K562 (cell line): ENCODE measurements around the gene AMOTL1. TPM values are rescaled to one million over a fixed set of nuclear protein-coding genes. Genes with fewer than 3 reads are reported as not detected.

Experiments used
- ATAC-seq: fragments of 200-7000 bp; cut with Tn5 transposase; 3 replicates; pipeline ENCODE4 v1.9.1; 2020; ENCODE audit warnings: moderate library complexity
- BruUV-seq: library from RNA; stranded (reverse); fragments of 400-500 nt; replicated peaks from 2 replicates; lab custom pipeline; 2021; lab: Mats Ljungman, UMichigan
- CTCF ChIA-PET: fragments of 300-600 bp; formaldehyde crosslinking; extraction: SDS; loops from one replicate; lab custom pipeline; 2021; ENCODE audit warnings: low intra/inter-chr PET ratio; lab: Yijun Ruan, JAX
- POLR2A ChIA-PET: fragments of 300-600, 350-650 bp; sonication (Branson Sonifier 250); formaldehyde crosslinking; extraction: SDS; loops from one replicate; lab custom pipeline; 2021; ENCODE audit warnings: antibody characterized with exemption, inconsistent platforms; lab: Yijun Ruan, JAX
- DNase-seq, 4 experiments: peaks; one replicate each; pipeline versions ENCODE4 v3.0.0 to v3.0.0-alpha.2; 2011 to 2018; ENCODE audit warnings: low spot score in 3 of 4, mixed read lengths in 3 of 4; ENCODE audit errors: extremely low read depth in 1 of 4
- FAIRE-seq: peaks from 2 replicates; lab custom pipeline; 2011; peaks lifted over from hg19 to GRCh38; lab: Jason Lieb, UNC
- H2AFZ ChIP-seq: 2 replicates; pipeline ENCODE4 v1.6.0; 2011; ENCODE audit warnings: low read depth, low read length, control low read depth, inconsistent platforms
- H3K27ac ChIP-seq: fragments of 200-600 bp; 3 replicates; pipeline ENCODE4 v1.8.0; 2011; ENCODE audit warnings: low read depth, mild to moderate bottlenecking, control low read depth, inconsistent platforms, low read length, moderate library complexity, mixed read lengths; ENCODE audit errors: extremely low read depth
- H3K27me3 ChIP-seq, 2 experiments: fragments of 300-600 bp in 1 of 2; 2 replicates in 1 of 2; 3 replicates in 1 of 2; pipeline versions ENCODE4 v1.6.0 to v1.8.0; 2011; ENCODE audit warnings: inconsistent platforms in 2 of 2, low read length in 2 of 2, mild to moderate bottlenecking in 1 of 2, mixed read lengths in 1 of 2, moderate library complexity in 1 of 2; ENCODE audit not compliant: control insufficient read depth in 2 of 2, insufficient read depth in 2 of 2
- H3K36me3 ChIP-seq: fragments of 300-600 bp; 3 replicates; pipeline ENCODE4 v1.8.0; 2011; ENCODE audit warnings: mild to moderate bottlenecking, low read length, inconsistent platforms; ENCODE audit not compliant: control insufficient read depth, insufficient read depth
- H3K4me1 ChIP-seq, 2 experiments: fragments of 200-600 bp in 1 of 2; replicated peaks in 1 of 2; 2 replicates in 1 of 2; 3 replicates in 1 of 2; pipeline versions ENCODE4 v1.5.1 to v1.8.0; 2011; ENCODE audit warnings: inconsistent platforms in 2 of 2, low read length in 2 of 2, mild to moderate bottlenecking in 1 of 2, mixed read lengths in 1 of 2, moderate library complexity in 1 of 2; ENCODE audit not compliant: control insufficient read depth in 2 of 2, insufficient read depth in 2 of 2
- H3K4me2 ChIP-seq: 2 replicates; pipeline ENCODE4 v1.6.1; 2011; ENCODE audit warnings: low read length, control low read depth, inconsistent platforms, mixed read lengths; ENCODE audit not compliant: insufficient read depth
- H3K4me3 ChIP-seq: fragments of 200-600 bp; sonication (generic), shearing (Covaris generic); 2 replicates; pipeline ENCODE4 v1.5.1; 2016; ENCODE audit warnings: control low read depth, inconsistent platforms
- H3K79me2 ChIP-seq: fragments of 200-600 bp; 3 replicates; pipeline ENCODE4 v1.8.0; 2011; ENCODE audit warnings: low read length, inconsistent platforms; ENCODE audit not compliant: control insufficient read depth, insufficient read depth
- H3K9ac ChIP-seq, 2 experiments: 2 replicates each; pipeline versions ENCODE4 v1.6.0 to v1.6.1; 2011; ENCODE audit warnings: low read depth in 2 of 2, low read length in 2 of 2, control low read depth in 1 of 2, inconsistent platforms in 1 of 2, mild to moderate bottlenecking in 1 of 2, mixed read lengths in 1 of 2; ENCODE audit not compliant: insufficient read depth in 1 of 2
- H3K9me1 ChIP-seq: one replicate; pipeline ENCODE4 v1.6.0; 2011; ENCODE audit warnings: inconsistent platforms, mild to moderate bottlenecking, low read length, moderate library complexity; ENCODE audit not compliant: control insufficient read depth, insufficient read depth
- H3K9me3 ChIP-seq: replicated peaks from 2 replicates; pipeline ENCODE4 v1.5.1; 2011; ENCODE audit warnings: low read depth, low read length, inconsistent platforms; ENCODE audit not compliant: control insufficient read depth, insufficient read depth
- H4K20me1 ChIP-seq: replicated peaks from 2 replicates; pipeline ENCODE4 v1.6.1; 2011; ENCODE audit warnings: low read length, inconsistent platforms, mixed read lengths; ENCODE audit not compliant: control insufficient read depth, insufficient read depth
- BHLHE40 ChIP-seq: IDR thresholded peaks from 2 replicates; pipeline ENCODE4 v1.6.1; 2011; ENCODE audit warnings: low read length, improper control_type of control experiment
- BRD9 ChIP-seq: fragments of 450-650 bp; IDR thresholded peaks from 2 replicates; pipeline ENCODE4 v1.6.1; 2018; ENCODE audit warnings: low read depth; ENCODE audit not compliant: partially characterized antibody
- BRF1 ChIP-seq: IDR thresholded peaks from 3 replicates; pipeline ENCODE4 v1.6.1; 2011; ENCODE audit warnings: borderline replicate concordance, mild to moderate bottlenecking; ENCODE audit not compliant: insufficient read length; ENCODE audit errors: extremely low read depth
- COPS2 ChIP-seq: fragments of 450-650 bp; conservative IDR thresholded peaks from 2 replicates; pipeline ENCODE4 v1.6.1; 2016; ENCODE audit warnings: mild to moderate bottlenecking, moderate library complexity
- HNRNPLL ChIP-seq: fragments of 200-400 bp; formaldehyde crosslinking; IDR thresholded peaks from 2 replicates; pipeline ENCODE4 v1.6.1; 2017; ENCODE audit warnings: low read length, low read depth, mild to moderate bottlenecking; ENCODE audit not compliant: poor library complexity, severe bottlenecking
- HOXB6 ChIP-seq: fragments of 250-450 bp; sonication (Bioruptor Pico); IDR thresholded peaks from 2 replicates; pipeline ENCODE4 v1.5.1; 2022; ENCODE audit warnings: mild to moderate bottlenecking, borderline replicate concordance
- JUND ChIP-seq, 2 experiments: IDR thresholded peaks; 2 replicates in 1 of 2; 3 replicates in 1 of 2; pipeline ENCODE4 v1.6.1; 2011; ENCODE audit warnings: borderline replicate concordance in 2 of 2, low read depth in 2 of 2, low read length in 2 of 2, improper control_type of control experiment in 1 of 2, missing biosample characterization in 1 of 2, missing genetic modification characterization in 1 of 2, missing genetic modification reagents in 1 of 2
- KHSRP ChIP-seq: fragments of 450-650 bp; IDR thresholded peaks from 2 replicates; pipeline ENCODE4 v1.6.1; 2017
- KLF16 ChIP-seq: IDR thresholded peaks from 2 replicates; pipeline ENCODE4 v1.6.1; 2016; ENCODE audit warnings: antibody characterized with exemption
- NRF1 ChIP-seq, 2 experiments: fragments of 450-650 bp; IDR thresholded peaks in 1 of 2; conservative IDR thresholded peaks in 1 of 2; 2 replicates each; pipeline ENCODE4 v1.6.1; 2014; ENCODE audit warnings: mild to moderate bottlenecking in 2 of 2
- PML ChIP-seq: IDR thresholded peaks from 2 replicates; pipeline ENCODE4 v1.6.1; 2012; ENCODE audit warnings: low read length, inconsistent platforms
- RFX7 ChIP-seq: fragments of 250-450 bp; sonication (Bioruptor Pico); IDR thresholded peaks from 2 replicates; pipeline ENCODE4 v1.5.1; 2021; ENCODE audit warnings: mild to moderate bottlenecking
- SIN3A ChIP-seq, 2 experiments: fragments of 150-350 bp in 1 of 2; IDR thresholded peaks; 2 replicates each; pipeline ENCODE4 v1.6.1; 2011 to 2016; ENCODE audit warnings: borderline replicate concordance in 2 of 2, low read depth in 2 of 2, low read length in 2 of 2, mild to moderate bottlenecking in 2 of 2, moderate library complexity in 2 of 2; ENCODE audit not compliant: control insufficient read depth in 1 of 2
- TAF1 ChIP-seq: IDR thresholded peaks from 2 replicates; pipeline ENCODE4 v1.6.1; 2011; ENCODE audit warnings: mild to moderate bottlenecking, low read length, moderate library complexity; ENCODE audit not compliant: insufficient read depth, control insufficient read depth, severe bottlenecking; ENCODE audit errors: extremely low read depth
- XRCC3 ChIP-seq: fragments of 450-650 bp; IDR thresholded peaks from 2 replicates; pipeline ENCODE4 v1.6.1; 2017; ENCODE audit warnings: mild to moderate bottlenecking, moderate library complexity
- ZBTB8A ChIP-seq: fragments of 450-650 bp; IDR thresholded peaks from 2 replicates; pipeline ENCODE4 v1.6.1; 2018; ENCODE audit warnings: mild to moderate bottlenecking, moderate library complexity; ENCODE audit not compliant: partially characterized antibody
- ZNF143 ChIP-seq: sonication (generic); formaldehyde crosslinking; IDR thresholded peaks from 2 replicates; pipeline ENCODE4 v1.9.0; 2022; ENCODE audit warnings: mild to moderate bottlenecking, missing genetic modification reagents
- ZNF584 ChIP-seq: fragments of 200-800 bp; sonication (Bioruptor generic); IDR thresholded peaks from 2 replicates; pipeline ENCODE4 v1.6.1; 2016; ENCODE audit warnings: low read depth, mild to moderate bottlenecking, missing genetic modification characterization, missing compliant biosample characterization
- ZNF589 ChIP-seq: fragments of 200-800 bp; sonication (Bioruptor generic); IDR thresholded peaks from 2 replicates; pipeline ENCODE4 v1.6.1; 2016; ENCODE audit warnings: low read depth, missing genetic modification characterization, missing compliant biosample characterization
- ZNF668 ChIP-seq: fragments of 250-450 bp; sonication (Bioruptor Pico); IDR thresholded peaks from 2 replicates; pipeline ENCODE4 v1.8.0; 2022; ENCODE audit warnings: mild to moderate bottlenecking, inconsistent platforms
- WGBS: fragments of 100-300 bp; shearing (Covaris generic); methylation state at CpG from one replicate; pipeline ENCODE4 v1.1.6; 2016; ENCODE audit warnings: low coverage, mixed read lengths; ENCODE audit not compliant: insufficient coverage; ENCODE audit errors: missing lambda C conversion rate; 5-methylcytosine and 5-hydroxymethylcytosine counted together
- in situ Hi-C: fragments of 300-500 bp; cut with MboI; formaldehyde crosslinking; loops from 4 replicates; pipeline ENCODE4 v1.15.0; 2018; ENCODE audit warnings: inconsistent platforms, mixed read lengths
- intact Hi-C: fragments of 100-400 bp; cut with micrococcal nuclease; formaldehyde crosslinking; loops from 2 replicates; pipeline ENCODE4 v1.14.2; 2022
- polyA plus RNA-seq, 8 experiments: library from polyadenylated mRNA; depleted of rRNA in 4 of 8; stranded (reverse) in 5 of 8; unstranded in 3 of 8; fragments of >200 nt; fragmentation: Nextera tagmentation in 2 of 8; fragmentation: Illumina TruSeq in 1 of 8; extraction: Ambion mirVana in 2 of 8; extraction: Trizol in 1 of 8; gene quantifications; 2 replicates each; pipeline versions ENCODE4 v1.2.1 to v1.2.3, GENCODE V29; 2011 to 2014; ENCODE audit warnings: inconsistent platforms in 1 of 8, missing spikeins in 1 of 8
- total RNA-seq, 7 experiments: library from RNA; depleted of rRNA in 6 of 7; stranded (reverse); fragments of >200 nt in 6 of 7; fragmentation: Illumina TruSeq in 2 of 7; extraction: Trizol in 2 of 7; gene quantifications; 2 replicates each; pipeline versions ENCODE4 v1.2.1 to v1.2.3, GENCODE V29; 2011 to 2021; ENCODE audit warnings: low replicate concordance in 1 of 7
- TF ChIP-seq, protein P1 (sequence below), 2 experiments: fragments of 450-650 bp in 1 of 2; sonication (generic) in 1 of 2; formaldehyde crosslinking in 1 of 2; IDR thresholded peaks in 1 of 2; conservative IDR thresholded peaks in 1 of 2; 2 replicates each; pipeline versions ENCODE4 v1.6.1 to v1.8.1; 2016 to 2023; ENCODE audit warnings: mild to moderate bottlenecking in 2 of 2, moderate library complexity in 2 of 2, inconsistent platforms in 1 of 2, missing genetic modification reagents in 1 of 2

AMOTL1 gene
- total and polyA plus RNA-seq, 9 of the 15 experiments (the other 6 are each of a cell fraction or from before 2014, with no cell fraction given), result 4.0 to 35.4 (median 14.0) TPM

DNA sequence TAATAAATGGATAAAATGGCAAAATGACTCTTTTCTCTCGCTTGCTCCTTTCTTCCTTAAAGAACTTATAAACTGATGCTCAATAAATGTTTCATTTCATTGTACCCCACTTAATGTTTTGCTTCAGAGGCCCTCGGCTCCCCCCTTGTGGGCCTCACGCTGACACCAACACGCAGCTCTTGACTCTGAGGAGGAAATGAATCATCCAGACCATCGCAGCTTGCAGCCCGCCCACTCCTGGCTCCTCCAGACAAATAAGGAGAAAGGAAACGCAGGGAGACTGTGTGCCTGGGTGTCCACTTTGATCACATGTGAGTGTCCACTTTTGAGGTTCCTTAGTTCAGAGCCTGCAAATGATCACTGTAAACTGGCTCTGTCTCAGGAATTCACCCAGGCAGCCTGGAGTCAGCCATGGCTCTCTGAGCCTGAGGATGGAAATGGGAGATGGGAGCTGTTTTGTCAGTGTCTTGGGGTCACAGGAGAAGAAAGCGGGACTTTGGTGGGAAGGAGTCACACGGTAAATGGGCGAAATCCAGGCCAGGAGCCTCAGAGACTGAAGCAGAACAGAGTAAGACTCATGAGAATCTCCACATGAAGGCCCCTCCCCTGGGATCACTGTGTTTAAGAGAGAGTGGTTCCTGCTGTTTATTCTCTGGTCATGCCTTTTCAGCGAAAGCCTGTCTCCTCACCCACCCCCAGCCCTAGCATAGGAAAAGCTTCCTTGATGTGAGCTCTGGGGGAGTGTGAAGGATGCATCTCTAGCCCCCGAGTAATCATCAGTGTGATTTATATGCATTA lies 108.7 kb downstream of the AMOTL1 start:
- 0 out of 4 replicates have a peak overlapping the region, but pooled peaks of 1 of the 2 experiments have one; percentile 17 for H3K9ac ChIP-seq
- 21% methylated on average over 12 of the region's 12 CpGs for WGBS
- CTCF ChIA-PET, result no interaction called here
- peak; percentile 82 for TF ChIP-seq ZNF589 (CRISPR knock-in tag)
- no peak for TF ChIP-seq HOXB6 (CRISPR knock-in tag)
- TF ChIP-seq XRCC3, result no peak
- TF ChIP-seq ZNF143 (CRISPR knock-in tag), result no peak
- TF ChIP-seq, protein P1, sequence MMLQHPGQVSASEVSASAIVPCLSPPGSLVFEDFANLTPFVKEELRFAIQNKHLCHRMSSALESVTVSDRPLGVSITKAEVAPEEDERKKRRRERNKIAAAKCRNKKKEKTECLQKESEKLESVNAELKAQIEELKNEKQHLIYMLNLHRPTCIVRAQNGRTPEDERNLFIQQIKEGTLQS (IDR thresholded peaks at IDR 0.05), result peak; percentile 53; the same call in 1 of the 2 replicates
- TF ChIP-seq, protein P1 (CRISPR knock-in tag; conservative IDR thresholded peaks at IDR 0.05), result no peak
- TF ChIP-seq BRF1, result no peak
- TF ChIP-seq ZNF584 (CRISPR knock-in tag), result no peak; the same call in 1 of the 2 replicates
- no peak for TF ChIP-seq KHSRP
- no peak for TF ChIP-seq KLF16
- TF ChIP-seq TAF1, result no peak
- TF ChIP-seq ZNF668 (CRISPR knock-in tag), result no peak
- TF ChIP-seq PML, result no peak
- no peak for TF ChIP-seq RFX7 (CRISPR knock-in tag)
- no peak for TF ChIP-seq COPS2
- 0 out of 2 replicates have a peak, but pooled peaks have one; percentile 21 for TF ChIP-seq BHLHE40
- no peak for TF ChIP-seq ZBTB8A
- no peak for TF ChIP-seq BRD9
- no peak for TF ChIP-seq SIN3A (IDR thresholded peaks at IDR 0.05; ENCODE audit: borderline replicate concordance in 2 of 2, control insufficient read depth in 1 of 2, low read depth in 2 of 2, low read length in 2 of 2)
- peak; percentile 42 to 55; a peak in 3 of 4 replicates for TF ChIP-seq NRF1 (conservative IDR thresholded peaks at IDR 0.05 in 1 of 2, IDR thresholded peaks at IDR 0.05 in 1 of 2)
- TF ChIP-seq JUND (IDR thresholded peaks at IDR 0.05; ENCODE audit: borderline replicate concordance, low read depth, low read length), result peak; percentile 87
- TF ChIP-seq JUND (tag; IDR thresholded peaks at IDR 0.05; ENCODE audit: borderline replicate concordance, low read depth, low read length), result peak; percentile 79; the same call in 2 of the 3 replicates
- TF ChIP-seq HNRNPLL, result no peak

More for the DNA sequence above, 108.7 kb downstream of the AMOTL1 start:
- POLR2A ChIA-PET, result interaction anchor here (0.6 to 1.6 kb wide), 3 partner anchors 12 to 228 kb away, joined by 3 to 4 read pairs (median 4); no protein-coding TSS in a partner anchor
- Histone ChIP-seq H3K9me3 (no peaks in the 10 kb centered on the region), H2AFZ (peak overlapping the region; percentile 46; the same call in 1 of the 2 replicates), H3K9me1 (no peaks in the 10 kb centered on the region), H3K4me1 (peaks cover 3 to 21% of the 10 kb centered on the region in 2 experiments; a peak in 4 of 5 replicates), H3K4me3 (no peak overlapping the region), H3K4me2 (peak overlapping the region; percentile 40), H4K20me1 (no peaks in the 10 kb centered on the region), H3K27ac (peak overlapping the region; percentile 58; the same call in 2 of the 3 replicates), H3K79me2 (no peaks in the 10 kb centered on the region), H3K36me3 (peaks cover 38% of the 10 kb centered on the region; the same call in 2 of the 3 replicates), H3K27me3 (peaks cover 0 to 8% of the 10 kb centered on the region in 2 experiments; a peak in 2 of 5 replicates)
- FAIRE-seq (peak; percentile 86), DNase-seq (peak; percentile 48 to 85 (median 61)), ATAC-seq (peak; percentile 89)
- no TSS peak for BruUV-seq
- intact Hi-C loops, result no loop called here
- in situ Hi-C loops, result no loop called here
